ENCODE data around the gene ROM1.
"Not testable (repeated sequence)": the region's sequence is repeated elsewhere in the genome, so short reads cannot be mapped to it uniquely, and the experiment has no call there.

Gene ROM1

DNA sequence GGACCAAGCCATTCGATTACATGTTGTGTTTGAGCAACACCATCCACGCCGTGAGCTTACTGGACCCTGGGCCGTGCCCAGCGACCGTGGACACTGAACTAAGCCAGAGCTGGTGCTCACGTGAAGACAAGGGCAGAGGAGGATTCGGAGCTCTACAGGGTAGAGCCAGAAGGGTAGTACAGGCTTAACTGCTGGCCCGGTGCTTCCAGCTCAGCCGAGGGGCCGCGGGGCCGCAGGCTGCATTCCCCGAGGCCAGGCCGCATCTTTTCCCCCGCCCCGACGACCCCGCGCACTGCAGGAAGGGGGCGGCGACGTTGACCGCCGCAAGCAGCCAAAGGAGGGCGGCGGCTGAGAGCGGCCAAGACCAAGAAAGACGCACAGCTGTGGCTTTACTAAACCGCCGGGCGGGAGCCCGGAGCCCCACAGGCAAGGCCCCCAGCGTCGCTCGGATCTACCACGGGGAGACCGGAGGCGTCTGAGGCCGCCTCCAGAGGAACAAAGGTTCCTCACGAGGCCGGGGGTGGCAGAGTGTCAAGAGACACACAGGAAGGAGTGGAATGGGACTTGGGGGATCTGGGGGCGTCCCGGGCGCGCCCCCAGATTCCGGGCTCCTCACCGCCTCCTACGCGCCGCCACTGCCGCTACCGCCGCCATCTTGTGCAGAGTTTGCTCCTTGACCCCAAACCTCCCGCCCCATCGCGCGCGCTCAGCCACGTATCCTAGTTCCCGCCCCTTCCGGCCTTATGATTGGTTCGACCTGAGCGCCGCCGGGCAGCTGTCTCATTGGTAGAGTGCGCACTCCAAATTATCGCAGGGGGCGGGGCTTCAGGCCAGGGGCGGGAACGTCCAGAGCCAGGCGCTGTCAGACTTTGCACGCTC is 33.1 kb downstream of the ROM1 start, which contains the start of gene GANAB:
GANAB (minus strand) TSS at position 668 of the 879 bp plus-strand sequence; CDS start at position 654, 14 bp downstream.
- peak; percentile 93 for DNase-seq (ENCODE audit: low read depth)
- peak within 1 kb of the TSS; percentile 76 for H3K4me3 ChIP-seq (ENCODE audit: low read depth, low read length)
- TF ChIP-seq CTCF (IDR thresholded peaks at IDR 0.05; ENCODE audit: low read depth, low read length, missing control alignments) = no peak

- no peak overlapping the region for H3K4me3 ChIP-seq (ENCODE audit: low read depth, low read length)
- no peak for TF ChIP-seq CTCF (IDR thresholded peaks at IDR 0.05; ENCODE audit: low read depth, low read length, missing control alignments)
- no peak for DNase-seq (ENCODE audit: low read depth)
Measured at GRCh38 chr11:62646825-62647608, 34.0 kb downstream of the ROM1 start.

DNA sequence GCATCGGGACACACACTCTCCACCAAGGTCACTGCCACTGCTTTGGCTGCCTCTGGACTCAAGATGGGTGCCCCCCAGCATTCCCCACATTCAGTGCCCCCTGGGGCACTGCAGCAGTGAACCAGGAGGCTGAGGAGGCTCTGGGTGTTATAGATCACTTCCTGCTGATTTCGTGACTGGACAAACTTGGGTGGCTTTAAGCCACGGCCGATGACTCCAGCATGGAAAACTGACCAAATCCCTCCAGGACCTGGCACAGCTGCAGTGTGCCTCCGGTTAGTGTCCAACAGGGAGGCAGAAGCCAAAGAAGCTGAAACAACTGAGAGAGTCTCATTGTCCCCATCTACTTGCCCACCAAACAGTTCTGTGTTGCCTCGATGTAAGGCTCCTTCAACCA is 34.5 kb downstream of the ROM1 start:
- H3K4me3 ChIP-seq (ENCODE audit: low read depth, low read length) = no peak overlapping the region
- no peak for DNase-seq (ENCODE audit: low read depth)
- no peak for TF ChIP-seq CTCF (IDR thresholded peaks at IDR 0.05; ENCODE audit: low read depth, low read length, missing control alignments)

- no peak for DNase-seq (ENCODE audit: low read depth)
- TF ChIP-seq CTCF (IDR thresholded peaks at IDR 0.05; ENCODE audit: low read depth, low read length, missing control alignments) = no peak
- H3K4me3 ChIP-seq (ENCODE audit: low read depth, low read length) = no peak overlapping the region
Measured at GRCh38 chr11:62648185-62648966, 35.3 kb downstream of the ROM1 start.

DNA sequence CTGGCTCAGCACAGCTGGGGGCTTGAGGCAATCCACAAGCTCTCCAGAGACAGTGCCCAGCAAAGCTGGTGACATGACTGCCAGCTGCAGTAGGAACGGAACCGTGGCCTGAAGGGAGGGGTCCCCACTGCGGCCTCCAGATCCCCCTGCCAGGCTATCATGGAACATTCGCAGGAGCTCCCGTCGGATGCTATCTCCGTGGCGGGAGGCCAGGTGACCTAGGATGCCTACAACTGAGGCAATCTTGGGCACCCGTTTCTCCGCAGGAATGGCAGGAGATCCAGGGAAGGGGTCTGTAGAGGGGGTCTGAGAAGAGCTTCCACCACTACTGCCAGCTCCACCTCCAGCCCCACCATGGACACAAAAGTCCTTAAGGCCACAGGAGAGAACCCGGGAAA is 35.9 kb downstream of the ROM1 start:
- no peak overlapping the region for H3K4me3 ChIP-seq (ENCODE audit: low read depth, low read length)
- TF ChIP-seq CTCF (IDR thresholded peaks at IDR 0.05; ENCODE audit: low read depth, low read length, missing control alignments) = no peak
- no peak for DNase-seq (ENCODE audit: low read depth)

- DNase-seq (ENCODE audit: low read depth) = no peak
- no peak overlapping the region for H3K4me3 ChIP-seq (ENCODE audit: low read depth, low read length)
- no peak for TF ChIP-seq CTCF (IDR thresholded peaks at IDR 0.05; ENCODE audit: low read depth, low read length, missing control alignments)
Measured at GRCh38 chr11:62649486-62649885, 36.4 kb downstream of the ROM1 start.

DNA sequence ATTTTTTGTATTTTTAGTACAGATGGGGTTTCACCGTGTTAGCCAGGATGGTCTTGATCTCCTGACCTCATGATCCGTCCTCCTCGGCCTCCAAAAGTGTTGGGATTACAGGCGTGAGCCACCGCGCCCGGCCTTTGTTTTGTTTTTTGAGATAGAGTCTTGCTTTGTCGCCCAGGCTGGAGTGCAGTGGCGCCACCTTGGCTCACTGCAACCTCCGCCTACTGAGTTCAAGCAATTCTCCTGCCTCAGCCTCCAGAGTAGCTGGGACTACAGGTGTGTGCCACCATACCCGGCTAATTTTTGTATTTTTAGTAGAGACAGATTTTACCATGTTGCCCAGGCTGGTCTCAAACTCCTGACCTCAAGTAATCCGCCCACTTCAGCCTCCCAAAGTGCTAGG is 37.2 kb downstream of the ROM1 start:
- H3K4me3 ChIP-seq (ENCODE audit: low read depth, low read length); DNase-seq (ENCODE audit: low read depth): not testable (repeated sequence)

All from GM12864 (cell line).